KMS-11 (cell line): ENCODE results near the gene PECR.
"Not testable (repeated sequence)": the region's sequence is repeated elsewhere in the genome, so short reads cannot be mapped to it uniquely, and the experiment has no call there.

ENCODE experiments used
- H2AFZ ChIP-seq: fragments of 200-600 bp; sonication (generic); 2 replicates; pipeline ENCODE4 v1.6.1; 2016; ENCODE audit warnings: antibody characterized with exemption, mixed run types, low read depth
- H3K27ac ChIP-seq: fragments of 200-600 bp; sonication (generic); 2 replicates; pipeline ENCODE4 v1.6.1; 2016; ENCODE audit warnings: mild to moderate bottlenecking, mixed run types
- H3K27me3 ChIP-seq: fragments of 200-600 bp; sonication (generic); 2 replicates; pipeline ENCODE4 v1.6.1; 2017; ENCODE audit warnings: mild to moderate bottlenecking, low read depth, mixed run types, moderate library complexity; ENCODE audit not compliant: insufficient read depth
- H3K36me3 ChIP-seq: fragments of 200-600 bp; sonication (generic); 2 replicates; pipeline ENCODE4 v1.6.1; 2017; ENCODE audit warnings: mild to moderate bottlenecking, mixed run types; ENCODE audit not compliant: insufficient read depth
- H3K4me1 ChIP-seq: fragments of 200-600 bp; sonication (generic); 2 replicates; pipeline ENCODE4 v1.6.1; 2016; ENCODE audit warnings: mild to moderate bottlenecking, low read depth, mixed run types; ENCODE audit not compliant: poor library complexity, severe bottlenecking
- H3K4me2 ChIP-seq: fragments of 200-600 bp; sonication (generic); 2 replicates; pipeline ENCODE4 v1.7.0; 2016; ENCODE audit warnings: mild to moderate bottlenecking, mixed run types
- H3K4me3 ChIP-seq: fragments of 200-600 bp; sonication (generic); IDR thresholded peaks from 2 replicates; pipeline ENCODE4 v1.6.1; 2017; ENCODE audit warnings: low read depth, low read length, mixed read lengths; ENCODE audit not compliant: insufficient read depth
- H3K79me2 ChIP-seq: fragments of 200-600 bp; sonication (generic); 2 replicates; pipeline ENCODE4 v1.6.1; 2016; ENCODE audit warnings: low read depth, mixed run types; ENCODE audit not compliant: insufficient read depth
- H3K9ac ChIP-seq: fragments of 200-600 bp; sonication (generic); 2 replicates; pipeline ENCODE4 v1.6.1; 2016; ENCODE audit warnings: mild to moderate bottlenecking, mixed run types
- H4K20me1 ChIP-seq: fragments of 200-600 bp; sonication (generic); 2 replicates; pipeline ENCODE4 v1.6.1; 2016; ENCODE audit warnings: mild to moderate bottlenecking, mixed run types; ENCODE audit not compliant: insufficient read depth
- TF ChIP-seq, protein P1 (sequence below): fragments of 200-600 bp; sonication (generic); conservative IDR thresholded peaks from 2 replicates; pipeline ENCODE4 v1.6.1; 2017; ENCODE audit warnings: low read depth, mild to moderate bottlenecking, antibody characterized with exemption, low read length, moderate library complexity, mixed read lengths

The PECR gene

DNA sequence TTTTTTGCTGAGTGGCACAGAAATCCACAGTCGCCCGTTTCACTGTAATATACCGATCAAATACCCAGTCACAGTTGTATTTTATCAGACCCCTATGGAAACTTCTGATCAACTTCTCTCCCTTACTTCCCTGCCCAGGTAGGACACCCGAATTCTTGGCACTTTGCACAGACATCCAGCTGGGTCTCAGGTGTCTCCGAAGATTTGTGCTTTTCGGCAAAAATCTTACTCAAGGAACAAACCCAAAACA lies 68.9 kb downstream of the PECR start:
- no peaks in the 10 kb centered on the region for H4K20me1 ChIP-seq
- no peaks in the 10 kb centered on the region for H3K36me3 ChIP-seq
- peaks cover 38% of the 10 kb centered on the region for H3K79me2 ChIP-seq
- H3K4me2 ChIP-seq: peak overlapping the region; percentile 89
- H2AFZ ChIP-seq: peak overlapping the region; percentile 70
- TF ChIP-seq, protein P1, sequence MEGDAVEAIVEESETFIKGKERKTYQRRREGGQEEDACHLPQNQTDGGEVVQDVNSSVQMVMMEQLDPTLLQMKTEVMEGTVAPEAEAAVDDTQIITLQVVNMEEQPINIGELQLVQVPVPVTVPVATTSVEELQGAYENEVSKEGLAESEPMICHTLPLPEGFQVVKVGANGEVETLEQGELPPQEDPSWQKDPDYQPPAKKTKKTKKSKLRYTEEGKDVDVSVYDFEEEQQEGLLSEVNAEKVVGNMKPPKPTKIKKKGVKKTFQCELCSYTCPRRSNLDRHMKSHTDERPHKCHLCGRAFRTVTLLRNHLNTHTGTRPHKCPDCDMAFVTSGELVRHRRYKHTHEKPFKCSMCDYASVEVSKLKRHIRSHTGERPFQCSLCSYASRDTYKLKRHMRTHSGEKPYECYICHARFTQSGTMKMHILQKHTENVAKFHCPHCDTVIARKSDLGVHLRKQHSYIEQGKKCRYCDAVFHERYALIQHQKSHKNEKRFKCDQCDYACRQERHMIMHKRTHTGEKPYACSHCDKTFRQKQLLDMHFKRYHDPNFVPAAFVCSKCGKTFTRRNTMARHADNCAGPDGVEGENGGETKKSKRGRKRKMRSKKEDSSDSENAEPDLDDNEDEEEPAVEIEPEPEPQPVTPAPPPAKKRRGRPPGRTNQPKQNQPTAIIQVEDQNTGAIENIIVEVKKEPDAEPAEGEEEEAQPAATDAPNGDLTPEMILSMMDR: no peak
- peaks cover 72% of the 10 kb centered on the region for H3K4me1 ChIP-seq
- peak overlapping the region; percentile 89 for H3K9ac ChIP-seq
- no peaks in the 10 kb centered on the region for H3K27me3 ChIP-seq
- H3K4me3 ChIP-seq: peak overlapping the region; percentile 94
- peak overlapping the region; percentile 62 for H3K27ac ChIP-seq

DNA sequence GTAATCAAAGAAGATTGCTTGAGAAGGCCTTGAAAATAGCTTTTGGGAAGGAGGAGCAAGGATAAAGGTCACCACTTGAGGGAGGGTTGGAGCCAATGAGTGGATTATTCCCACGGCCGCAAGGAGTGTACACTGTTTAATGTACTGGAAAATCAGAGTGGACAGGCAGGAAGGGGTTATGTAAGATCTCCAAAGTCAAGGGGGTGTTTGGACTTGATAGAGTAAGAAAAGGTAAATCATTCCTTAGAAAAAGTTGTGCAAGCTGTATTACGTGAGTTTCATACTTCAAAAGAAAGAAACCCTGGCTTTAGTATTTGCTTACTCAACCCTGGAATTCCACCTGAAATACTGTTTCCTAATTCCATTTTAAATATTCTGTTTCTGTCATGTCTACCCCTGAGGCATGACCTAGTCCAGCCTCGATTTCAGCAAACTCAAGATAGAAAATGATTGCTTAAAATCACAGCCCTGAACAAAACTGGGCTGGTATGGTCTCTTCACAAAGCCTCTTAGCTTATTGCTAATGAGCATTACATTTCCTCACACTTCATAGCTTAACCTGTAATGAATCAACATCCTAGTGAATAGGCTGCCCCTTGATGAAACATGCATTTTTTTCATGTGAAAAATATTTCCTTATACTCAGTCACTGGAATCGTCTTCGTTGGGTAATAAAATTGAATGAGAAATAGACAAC lies 69.3 kb downstream of the PECR start:
- peak overlapping the region; percentile 89 for H3K9ac ChIP-seq
- H3K27me3 ChIP-seq: no peaks in the 10 kb centered on the region
- H3K36me3 ChIP-seq: no peaks in the 10 kb centered on the region
- H3K4me2 ChIP-seq: peak overlapping the region; percentile 89
- H4K20me1 ChIP-seq: no peaks in the 10 kb centered on the region
- H2AFZ ChIP-seq: peak overlapping the region; percentile 70; the same call in 1 of the 2 replicates
- H3K79me2 ChIP-seq: peaks cover 41% of the 10 kb centered on the region
- H3K4me1 ChIP-seq: peaks cover 67% of the 10 kb centered on the region
- peak overlapping the region; percentile 62 for H3K27ac ChIP-seq
- TF ChIP-seq, protein P1: no peak
- H3K4me3 ChIP-seq: peak overlapping the region; percentile 94

DNA sequence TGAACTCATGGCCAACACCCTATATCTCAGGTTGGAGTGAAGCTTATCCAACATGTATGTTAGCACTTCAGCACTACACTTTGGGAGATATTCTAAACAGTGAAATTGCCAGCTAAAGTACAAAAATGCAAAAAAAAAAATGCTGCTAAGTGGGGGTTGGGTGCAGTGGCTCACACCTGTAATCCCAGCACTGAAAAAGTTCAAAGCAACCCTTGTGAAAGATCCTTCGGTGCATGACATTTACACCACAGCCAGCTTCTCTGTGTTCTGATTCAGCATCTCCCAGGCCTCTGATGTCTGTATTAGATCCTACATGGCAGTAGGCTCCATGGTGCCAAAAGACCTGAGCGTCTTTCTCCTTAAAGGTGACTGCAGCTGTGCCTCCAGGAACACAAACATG lies 72.4 kb downstream of the PECR start:
- H3K4me2 ChIP-seq, H3K27me3 ChIP-seq, H4K20me1 ChIP-seq, H2AFZ ChIP-seq, H3K9ac ChIP-seq, H3K36me3 ChIP-seq, H3K27ac ChIP-seq, H3K4me3 ChIP-seq: not testable (repeated sequence)
- H3K4me1 ChIP-seq: peaks cover 58% of the 10 kb centered on the region
- H3K79me2 ChIP-seq: peaks cover 63% of the 10 kb centered on the region

DNA sequence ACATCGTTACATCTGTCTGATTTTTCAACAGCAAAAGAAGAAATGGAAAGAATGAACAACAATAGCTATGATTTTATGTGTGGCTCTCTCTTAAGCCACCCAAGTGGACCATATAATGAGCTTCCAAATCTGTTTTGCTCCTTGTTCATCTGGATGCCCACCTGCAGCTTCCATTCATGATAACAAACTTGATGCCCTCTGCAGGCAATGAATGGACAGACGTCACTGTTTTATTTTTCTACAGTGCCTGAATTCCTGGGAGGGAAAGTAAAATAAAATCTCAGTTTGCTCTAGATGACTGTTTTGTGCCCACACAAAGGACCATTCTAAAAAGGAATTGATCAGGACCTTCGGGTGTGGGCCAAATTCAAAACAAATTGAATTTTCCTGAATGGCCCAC lies 73.2 kb downstream of the PECR start:
- H3K4me3 ChIP-seq: no peak overlapping the region
- H2AFZ ChIP-seq: no peak overlapping the region
- no peaks in the 10 kb centered on the region for H3K27me3 ChIP-seq
- no peaks in the 10 kb centered on the region for H4K20me1 ChIP-seq
- H3K79me2 ChIP-seq: peaks cover 72% of the 10 kb centered on the region
- no peak overlapping the region for H3K27ac ChIP-seq
- no peaks in the 10 kb centered on the region for H3K36me3 ChIP-seq
- no peak overlapping the region for H3K4me2 ChIP-seq
- TF ChIP-seq, protein P1: no peak
- H3K4me1 ChIP-seq: peaks cover 60% of the 10 kb centered on the region
- H3K9ac ChIP-seq: no peak overlapping the region

DNA sequence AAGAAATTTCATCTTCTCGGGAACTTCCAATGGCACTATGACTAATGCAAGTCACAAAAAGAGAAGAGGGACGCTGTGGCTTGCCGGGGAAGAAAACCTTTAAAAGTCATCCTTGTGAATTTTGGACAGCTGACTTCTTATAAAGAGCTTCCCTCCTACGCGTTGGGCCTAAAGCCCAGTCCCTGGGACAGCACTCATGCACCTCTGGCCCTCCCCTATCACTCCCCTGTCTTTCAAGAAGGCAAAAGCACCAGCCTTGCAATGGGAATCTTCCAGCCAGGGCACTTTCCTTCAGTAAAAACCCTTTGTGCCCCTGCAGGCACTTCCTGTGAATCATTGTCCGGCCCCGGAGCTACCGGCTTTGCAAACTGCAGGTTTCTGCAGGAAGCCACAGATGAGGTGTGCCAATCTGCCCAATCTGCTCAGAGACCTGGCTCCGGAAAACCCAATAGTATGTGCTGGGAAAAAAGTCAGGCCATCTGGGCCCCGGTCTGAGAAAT lies 75.4 kb downstream of the PECR start:
- Histone ChIP-seq H3K27ac (no peak overlapping the region), H4K20me1 (no peaks in the 10 kb centered on the region), H3K36me3 (no peaks in the 10 kb centered on the region), H3K9ac (no peak overlapping the region), H3K4me1 (peaks cover 70% of the 10 kb centered on the region), H3K4me2 (no peak overlapping the region), H3K4me3 (no peak overlapping the region), H2AFZ (no peak overlapping the region), H3K27me3 (no peaks in the 10 kb centered on the region), H3K79me2 (peaks cover 71% of the 10 kb centered on the region)
- TF ChIP-seq, protein P1: no peak
